Nephron (organoid): ENCODE measurements around the gene LBP.
"Not testable (repeated sequence)": the region's sequence is repeated elsewhere in the genome, so short reads cannot be mapped to it uniquely, and the experiment has no call there.

Experiments
- H3K27ac Mint-ChIP-seq, 3 experiments: 2 replicates each; pipeline ENCODE4 v1.8.0; 2020; ENCODE audit warnings: mixed read lengths in 3 of 3, mild to moderate bottlenecking in 2 of 3, moderate library complexity in 1 of 3
- H3K27me3 Mint-ChIP-seq: 2 replicates; pipeline ENCODE4 v1.8.0; 2021; ENCODE audit warnings: low read depth, mild to moderate bottlenecking, moderate library complexity, mixed read lengths
- H3K36me3 Mint-ChIP-seq: 2 replicates; pipeline ENCODE4 v1.8.0; 2020; ENCODE audit warnings: low read depth, mixed read lengths
- H3K4me1 Mint-ChIP-seq: 2 replicates; pipeline ENCODE4 v1.8.0; 2020; ENCODE audit warnings: mixed read lengths
- H3K4me3 Mint-ChIP-seq, 3 experiments: 2 replicates each; pipeline ENCODE4 v1.8.0; 2020; ENCODE audit warnings: mild to moderate bottlenecking in 3 of 3, mixed read lengths in 3 of 3, moderate library complexity in 2 of 3
- H3K9me3 Mint-ChIP-seq: 2 replicates; pipeline ENCODE4 v1.8.0; 2020; ENCODE audit warnings: mixed read lengths
- TF ChIP-seq, protein P1 (sequence below), 3 experiments: fragments of 200-600 bp; sonication (generic); IDR thresholded peaks; one replicate each; pipeline ENCODE4 v1.5.0; 2021; ENCODE audit warnings: antibody characterized with exemption in 3 of 3; ENCODE audit not compliant: unreplicated experiment in 3 of 3

Gene LBP

DNA sequence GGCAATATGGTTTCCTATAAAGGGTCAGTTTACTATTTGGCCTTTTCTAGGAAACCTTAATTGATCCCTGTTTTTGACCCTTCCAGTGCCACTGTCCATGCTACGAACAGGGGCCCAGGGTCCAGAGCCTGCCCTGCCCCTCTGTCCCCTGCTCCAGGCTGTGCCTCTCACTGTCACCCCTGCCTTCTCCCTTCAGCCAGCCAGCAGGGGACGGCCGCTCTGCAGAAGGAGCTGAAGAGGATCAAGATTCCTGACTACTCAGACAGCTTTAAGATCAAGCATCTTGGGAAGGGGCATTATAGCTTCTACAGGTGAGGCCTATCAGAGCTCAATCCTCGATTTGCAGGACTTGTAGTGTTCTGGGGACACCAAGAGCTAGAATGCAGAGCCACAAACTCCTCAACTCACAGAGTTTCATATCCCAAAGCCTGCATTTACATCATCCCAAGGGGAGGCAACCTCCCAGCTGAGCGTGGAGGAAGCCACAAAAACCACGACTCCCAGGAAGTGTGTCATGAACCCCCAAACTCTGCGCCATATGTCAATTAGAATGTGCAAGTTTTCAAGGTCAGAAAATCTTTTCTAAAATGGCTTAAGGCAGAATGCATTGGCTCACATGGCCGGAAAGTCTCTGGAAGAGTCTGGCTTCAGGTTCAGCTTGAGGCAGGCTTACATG lies 38.8 kb upstream of the LBP start:
- no peaks in the 10 kb centered on the region for H3K9me3 Mint-ChIP-seq
- H3K4me3 Mint-ChIP-seq: no peak overlapping the region
- no peaks in the 10 kb centered on the region for H3K36me3 Mint-ChIP-seq
- H3K27ac Mint-ChIP-seq: peak overlapping the region in 2 of 3 experiments; percentile 61
- H3K4me1 Mint-ChIP-seq: peaks cover 35% of the 10 kb centered on the region
- peaks cover 12% of the 10 kb centered on the region for H3K27me3 Mint-ChIP-seq
- TF ChIP-seq, protein P1, sequence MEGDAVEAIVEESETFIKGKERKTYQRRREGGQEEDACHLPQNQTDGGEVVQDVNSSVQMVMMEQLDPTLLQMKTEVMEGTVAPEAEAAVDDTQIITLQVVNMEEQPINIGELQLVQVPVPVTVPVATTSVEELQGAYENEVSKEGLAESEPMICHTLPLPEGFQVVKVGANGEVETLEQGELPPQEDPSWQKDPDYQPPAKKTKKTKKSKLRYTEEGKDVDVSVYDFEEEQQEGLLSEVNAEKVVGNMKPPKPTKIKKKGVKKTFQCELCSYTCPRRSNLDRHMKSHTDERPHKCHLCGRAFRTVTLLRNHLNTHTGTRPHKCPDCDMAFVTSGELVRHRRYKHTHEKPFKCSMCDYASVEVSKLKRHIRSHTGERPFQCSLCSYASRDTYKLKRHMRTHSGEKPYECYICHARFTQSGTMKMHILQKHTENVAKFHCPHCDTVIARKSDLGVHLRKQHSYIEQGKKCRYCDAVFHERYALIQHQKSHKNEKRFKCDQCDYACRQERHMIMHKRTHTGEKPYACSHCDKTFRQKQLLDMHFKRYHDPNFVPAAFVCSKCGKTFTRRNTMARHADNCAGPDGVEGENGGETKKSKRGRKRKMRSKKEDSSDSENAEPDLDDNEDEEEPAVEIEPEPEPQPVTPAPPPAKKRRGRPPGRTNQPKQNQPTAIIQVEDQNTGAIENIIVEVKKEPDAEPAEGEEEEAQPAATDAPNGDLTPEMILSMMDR (IDR thresholded peaks at IDR 0.05; ENCODE audit: unreplicated experiment in 3 of 3): no peak

DNA sequence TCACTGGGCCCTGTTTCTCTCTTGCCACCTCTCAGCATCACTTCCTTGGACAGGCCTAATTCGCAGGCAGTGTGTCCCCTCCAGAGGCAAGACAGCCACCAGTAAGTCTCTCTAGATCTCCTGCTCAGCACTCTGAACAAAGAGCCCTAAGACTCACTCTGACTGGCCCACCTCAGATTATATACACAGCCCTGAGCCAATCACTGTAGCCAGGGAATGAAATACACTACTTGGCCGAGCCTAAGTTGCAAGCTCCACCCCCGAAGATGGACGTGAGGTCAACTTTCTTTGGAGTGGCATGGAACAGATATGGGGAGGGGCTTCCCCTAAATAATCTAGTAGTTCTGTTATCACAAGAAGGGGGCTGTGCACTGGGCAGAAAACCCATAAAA lies 38.2 kb upstream of the LBP start:
- H3K27me3 Mint-ChIP-seq: peaks cover 12% of the 10 kb centered on the region
- H3K4me3 Mint-ChIP-seq: no peak overlapping the region
- no peaks in the 10 kb centered on the region for H3K9me3 Mint-ChIP-seq
- H3K4me1 Mint-ChIP-seq: peaks cover 30% of the 10 kb centered on the region
- H3K27ac Mint-ChIP-seq: peak overlapping the region in 2 of 3 experiments; percentile 61
- no peaks in the 10 kb centered on the region for H3K36me3 Mint-ChIP-seq
- TF ChIP-seq, protein P1 (IDR thresholded peaks at IDR 0.05; ENCODE audit: unreplicated experiment in 3 of 3): no peak

DNA sequence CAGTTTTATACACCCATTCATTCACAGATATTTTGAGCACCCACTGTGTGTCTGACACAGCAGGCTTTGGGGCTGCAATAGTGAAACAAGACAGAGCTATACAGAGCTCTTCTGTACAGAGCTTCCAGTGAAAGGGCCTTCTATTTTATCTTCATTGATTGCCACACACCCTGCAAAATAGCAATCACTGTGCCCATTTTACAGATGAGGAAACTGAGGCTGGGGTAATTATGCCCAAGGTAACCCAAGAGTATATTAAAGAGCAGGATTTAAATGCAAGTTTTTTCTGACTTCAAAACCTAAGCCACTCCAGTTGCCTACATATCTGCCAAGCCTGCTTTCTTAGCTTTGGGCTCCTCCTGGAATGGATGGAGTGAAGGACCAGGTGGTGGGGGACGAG lies 37.8 kb upstream of the LBP start:
- Mint-ChIP-seq H3K4me1 (peaks cover 25% of the 10 kb centered on the region), H3K27me3 (peaks cover 12% of the 10 kb centered on the region), H3K4me3 (no peak overlapping the region), H3K9me3 (no peaks in the 10 kb centered on the region), H3K27ac (no peak overlapping the region), H3K36me3 (no peaks in the 10 kb centered on the region)
- TF ChIP-seq, protein P1 (IDR thresholded peaks at IDR 0.05; ENCODE audit: unreplicated experiment in 3 of 3): no peak

DNA sequence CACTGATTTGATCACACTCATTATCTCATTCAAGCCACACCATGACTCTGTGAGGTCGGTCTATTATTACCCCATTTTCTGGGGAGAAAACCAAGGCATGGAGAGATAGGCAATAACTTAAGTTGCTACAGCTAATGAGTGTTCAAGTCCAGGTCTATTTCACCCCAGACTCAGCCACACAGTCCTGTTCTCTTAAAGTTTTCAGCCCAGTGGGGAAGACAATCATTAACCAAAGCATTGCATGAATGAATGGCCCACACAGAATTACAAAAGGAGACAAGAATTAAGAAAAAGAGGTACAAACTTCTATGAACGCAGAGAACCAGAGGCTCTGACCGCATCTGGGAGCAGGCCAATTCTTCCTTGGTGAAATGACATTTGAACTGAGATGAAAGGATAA lies 35.2 kb upstream of the LBP start:
- Mint-ChIP-seq H3K27me3 (peaks cover 12% of the 10 kb centered on the region), H3K4me1 (peaks cover 11% of the 10 kb centered on the region), H3K9me3 (no peaks in the 10 kb centered on the region)

DNA sequence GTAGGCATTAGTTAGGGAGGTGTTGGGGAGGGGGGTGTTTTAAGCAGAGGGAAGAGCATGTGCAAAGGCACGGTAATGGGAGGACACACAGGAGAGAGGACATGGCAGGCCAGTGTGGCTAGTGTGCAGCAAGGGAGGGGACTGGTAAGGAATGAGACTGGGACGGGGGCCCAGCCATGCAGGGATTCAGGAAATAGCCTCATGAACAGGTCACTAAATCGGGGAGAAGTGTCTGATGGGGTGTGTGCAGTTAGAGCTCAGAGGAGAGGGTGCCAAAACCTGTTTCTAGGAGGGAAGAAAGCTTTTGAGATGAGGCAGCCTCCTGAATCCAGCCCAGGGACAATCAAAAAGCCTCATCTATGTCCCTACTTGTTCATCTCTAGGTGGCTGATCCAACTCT lies 34.8 kb upstream of the LBP start:
- Mint-ChIP-seq H3K4me1 (peaks cover 11% of the 10 kb centered on the region), H3K27ac (peak overlapping the region in 1 of 3 experiments; percentile 20), H3K9me3 (no peaks in the 10 kb centered on the region), H3K36me3 (no peaks in the 10 kb centered on the region), H3K4me3 (no peak overlapping the region), H3K27me3 (peaks cover 12% of the 10 kb centered on the region)
- TF ChIP-seq, protein P1 (IDR thresholded peaks at IDR 0.05; ENCODE audit: unreplicated experiment in 3 of 3): no peak

More for the DNA sequence above, 35.2 kb upstream of the LBP start:
- H3K36me3 Mint-ChIP-seq: no peaks in the 10 kb centered on the region
- peak overlapping the region in 1 of 3 experiments; percentile 20 for H3K27ac Mint-ChIP-seq
- TF ChIP-seq, protein P1 (IDR thresholded peaks at IDR 0.05; ENCODE audit: unreplicated experiment in 3 of 3): no peak
- H3K4me3 Mint-ChIP-seq: no peak overlapping the region

DNA sequence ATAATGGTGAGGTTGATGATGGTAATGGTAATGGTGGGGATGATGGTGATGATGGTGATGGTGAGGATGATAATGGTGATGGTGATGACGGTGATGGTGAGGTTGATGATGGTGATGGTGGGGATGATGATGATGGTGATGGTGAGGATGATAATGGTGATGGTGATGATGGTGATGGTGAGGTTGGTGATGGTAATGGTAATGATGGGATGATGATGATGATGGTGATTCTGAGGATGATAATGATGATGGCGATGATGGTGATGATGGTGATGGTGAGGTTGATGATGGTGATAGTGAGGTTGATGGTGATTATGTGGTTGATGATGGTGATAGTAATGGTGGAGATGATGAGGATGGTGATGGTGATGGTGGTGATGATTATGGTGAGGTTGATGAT lies 32.6 kb upstream of the LBP start:
- H3K27ac Mint-ChIP-seq: no peak overlapping the region
- H3K4me3 Mint-ChIP-seq: no peak overlapping the region
- H3K27me3 Mint-ChIP-seq: peaks cover 8% of the 10 kb centered on the region
- H3K4me1 Mint-ChIP-seq: peaks cover 11% of the 10 kb centered on the region
- no peaks in the 10 kb centered on the region for H3K36me3 Mint-ChIP-seq
- TF ChIP-seq, protein P1 (IDR thresholded peaks at IDR 0.05; ENCODE audit: unreplicated experiment in 3 of 3): no peak
- no peaks in the 10 kb centered on the region for H3K9me3 Mint-ChIP-seq

DNA sequence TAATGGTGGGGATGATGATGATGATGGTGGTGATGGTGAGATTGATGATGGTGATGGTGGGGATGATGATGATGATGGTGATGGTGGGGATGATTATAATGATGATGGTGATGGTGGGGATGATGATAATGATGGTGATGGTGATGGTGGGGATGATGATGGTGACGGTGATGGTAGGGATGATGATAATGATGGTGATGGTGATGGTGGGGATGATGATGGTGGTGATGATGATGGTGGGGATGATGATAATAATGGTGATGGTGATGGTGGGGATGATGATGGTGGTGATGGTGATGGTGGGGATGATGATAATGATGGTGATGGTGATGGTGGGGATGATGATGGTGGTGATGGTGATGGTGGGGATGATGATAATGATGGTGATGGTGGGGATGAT lies 31.9 kb upstream of the LBP start:
- H3K27ac Mint-ChIP-seq, H3K9me3 Mint-ChIP-seq, H3K4me3 Mint-ChIP-seq, H3K27me3 Mint-ChIP-seq, H3K36me3 Mint-ChIP-seq: not testable (repeated sequence)
- H3K4me1 Mint-ChIP-seq: peaks cover 11% of the 10 kb centered on the region
